ENCODE results near the gene ZC3H7A. TPM values are rescaled to one million over a fixed set of nuclear protein-coding genes. Genes with fewer than 3 reads are reported as not detected.

ZC3H7A gene
- total and polyA plus RNA-seq, 9 of the 15 experiments (the other 6 are each of a cell fraction or from before 2014, with no cell fraction given), result 19.8 to 49.1 (median 28.2) TPM

GRCh38 chr16:11742536-11743307 lies 54.3 kb downstream of the ZC3H7A start, which contains the start of gene TXNDC11 (continued):
- TF ChIP-seq RNF219 (CRISPR knock-in tag; IDR thresholded peaks at IDR 0.05), result no peak
- no peak for TF ChIP-seq TRIM24 (IDR thresholded peaks at IDR 0.05)
- TF ChIP-seq ZNF740 (CRISPR knock-in tag; IDR thresholded peaks at IDR 0.05), result no peak
- no peak for TF ChIP-seq ZNF740 (tag; IDR thresholded peaks at IDR 0.05)
- TF ChIP-seq USF2 (CRISPR knock-in tag; IDR thresholded peaks at IDR 0.05), result peak; percentile 17; the same call in 1 of the 2 replicates
- TF ChIP-seq ZNF57 (CRISPR knock-in tag; IDR thresholded peaks at IDR 0.05), result no peak
- no peak for TF ChIP-seq FOXK1 (CRISPR knock-in tag; IDR thresholded peaks at IDR 0.05; ENCODE audit: borderline replicate concordance)
- no peak for TF ChIP-seq ZNF696 (CRISPR knock-in tag; conservative IDR thresholded peaks at IDR 0.05)
- TF ChIP-seq MBD1 (CRISPR knock-in tag; IDR thresholded peaks at IDR 0.05), result no peak
- TF ChIP-seq POLR2G (IDR thresholded peaks at IDR 0.05; ENCODE audit: low read depth, low read length), result peak; percentile 98
- TF ChIP-seq PRMT5 (CRISPR knock-in tag; IDR thresholded peaks at IDR 0.05), result no peak
- TF ChIP-seq NUFIP1 (IDR thresholded peaks at IDR 0.05; ENCODE audit: partially characterized antibody), result no peak
- no peak for TF ChIP-seq PTTG1 (tag; IDR thresholded peaks at IDR 0.05; ENCODE audit: low read depth)
- TF ChIP-seq GTF2E2 (tag; IDR thresholded peaks at IDR 0.05), result 0 out of 2 replicates have a peak, but pooled peaks have one; percentile 50
- peak; percentile 96 for TF ChIP-seq CCNT2 (IDR thresholded peaks at IDR 0.05; ENCODE audit: borderline replicate concordance, extremely low read depth, insufficient read length, low read depth, low read length)
- TF ChIP-seq NR0B1 (IDR thresholded peaks at IDR 0.05; ENCODE audit: partially characterized antibody), result no peak
- TF ChIP-seq ZNF766 (CRISPR knock-in tag; conservative IDR thresholded peaks at IDR 0.05), result no peak
- no peak for TF ChIP-seq MCM2 (IDR thresholded peaks at IDR 0.05; ENCODE audit: low read depth)
- no peak for TF ChIP-seq MTA2 (IDR thresholded peaks at IDR 0.05; ENCODE audit: low read depth)
- no peak for TF ChIP-seq RFX5 (IDR thresholded peaks at IDR 0.05; ENCODE audit: low read depth, low read length)
